ENCODE data around the gene ING4.

ING4 gene

DNA sequence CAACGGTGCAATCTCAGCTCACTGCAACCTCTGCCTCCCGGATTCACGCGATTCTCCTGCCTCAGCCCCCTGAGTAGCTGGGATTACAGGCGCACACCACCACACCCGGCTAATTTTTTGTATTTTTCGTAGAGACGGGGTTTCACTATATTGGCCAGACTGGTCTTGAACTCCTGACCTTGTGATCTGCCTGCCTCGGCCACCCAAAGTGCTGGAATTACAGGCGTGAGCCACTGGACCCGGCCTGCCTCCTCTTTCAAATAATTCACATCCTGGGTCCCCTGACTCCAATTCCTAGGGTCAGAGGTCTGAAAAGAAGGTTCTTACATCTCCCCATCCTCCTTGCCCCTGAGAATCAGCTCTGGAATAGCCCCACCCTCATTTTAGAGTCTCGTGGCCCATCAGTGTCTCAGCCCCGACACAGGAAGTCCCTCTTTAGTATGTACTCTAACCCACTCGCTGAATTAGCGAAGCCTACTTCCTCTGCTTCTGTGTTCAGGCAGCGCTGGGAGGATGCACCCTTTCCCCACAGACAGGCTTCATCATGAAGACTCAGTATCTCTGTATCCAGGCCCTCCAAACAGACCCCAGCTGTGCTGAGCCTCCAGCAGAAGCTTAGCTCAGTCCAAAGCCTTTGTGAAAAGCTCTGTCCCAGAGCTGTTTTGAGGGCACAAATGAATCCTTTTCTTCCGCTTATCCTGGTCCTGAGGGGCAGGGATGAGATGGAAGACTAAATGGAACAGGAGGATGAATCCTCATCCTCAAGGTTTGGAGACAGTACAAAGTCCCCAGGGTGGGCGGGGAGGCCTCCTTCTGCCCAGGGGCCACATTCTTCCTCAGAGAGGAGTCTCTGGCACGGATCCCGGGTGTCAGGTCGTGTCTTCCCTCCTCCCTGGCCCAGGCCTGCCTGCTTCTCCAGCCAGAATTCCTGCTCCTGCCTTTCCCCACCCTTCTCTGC lies 30.6 kb downstream of the ING4 start:
- no peak for DNase-seq

DNA sequence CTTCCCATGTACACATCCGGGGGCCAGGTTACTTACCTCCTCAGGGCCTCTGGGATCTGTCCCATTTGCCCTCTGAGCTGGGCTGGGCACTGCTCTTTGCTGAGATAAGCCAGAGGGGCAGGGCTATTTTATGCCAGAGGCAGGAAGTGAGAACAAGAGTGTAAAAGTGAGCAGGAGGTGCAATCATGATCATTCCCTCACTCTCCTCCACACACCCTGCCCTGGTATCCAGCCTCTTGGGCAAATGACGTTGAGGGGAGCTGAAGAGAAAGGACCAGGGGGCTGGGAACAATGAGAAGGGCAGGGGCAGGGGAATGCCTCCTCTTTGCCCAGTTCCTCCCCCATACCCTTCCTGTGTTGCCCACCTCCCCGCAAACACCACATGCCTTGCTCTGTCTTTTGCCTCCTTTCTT lies 31.4 kb downstream of the ING4 start:
- no peak for DNase-seq

DNA sequence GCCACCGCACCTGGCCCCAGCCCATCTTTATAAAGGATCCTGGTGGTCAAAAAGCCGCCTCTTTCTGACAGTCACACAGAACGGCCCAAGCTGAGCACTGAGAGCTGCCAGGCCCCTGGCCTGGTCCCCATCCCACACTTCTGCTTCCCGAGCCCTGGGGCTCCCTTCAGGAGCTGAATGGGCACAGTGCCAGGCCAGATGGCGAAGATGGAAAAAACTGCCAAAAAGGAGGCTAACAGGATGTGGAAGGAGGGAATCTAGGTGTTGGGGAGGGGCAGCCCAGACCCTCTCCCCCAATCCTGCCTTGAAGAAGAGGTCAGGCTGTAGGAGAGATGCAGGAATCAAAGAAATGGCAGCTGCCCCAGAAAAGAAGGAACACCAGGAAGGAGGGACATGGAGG lies 32.2 kb downstream of the ING4 start:
- DNase-seq: no peak

DNA sequence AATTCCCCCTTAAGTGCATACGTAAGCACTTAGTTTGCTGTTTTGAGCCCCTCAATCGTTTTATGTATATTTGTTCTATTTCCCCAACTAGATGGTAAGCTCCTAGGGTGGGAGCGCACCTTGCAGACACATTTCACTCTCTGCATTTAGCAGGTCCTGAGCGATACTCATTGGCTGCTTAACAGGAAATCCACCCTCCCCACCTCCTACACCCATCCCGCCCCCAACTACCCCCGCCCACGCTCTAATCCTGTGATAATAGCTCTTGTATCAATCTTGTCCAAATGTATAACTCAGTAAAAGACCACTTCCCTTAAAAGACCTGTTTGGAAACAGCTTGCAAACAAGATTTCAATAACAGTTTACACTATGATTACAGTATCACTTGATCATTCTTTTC lies 35.3 kb downstream of the ING4 start:
- DNase-seq: no peak

DNA sequence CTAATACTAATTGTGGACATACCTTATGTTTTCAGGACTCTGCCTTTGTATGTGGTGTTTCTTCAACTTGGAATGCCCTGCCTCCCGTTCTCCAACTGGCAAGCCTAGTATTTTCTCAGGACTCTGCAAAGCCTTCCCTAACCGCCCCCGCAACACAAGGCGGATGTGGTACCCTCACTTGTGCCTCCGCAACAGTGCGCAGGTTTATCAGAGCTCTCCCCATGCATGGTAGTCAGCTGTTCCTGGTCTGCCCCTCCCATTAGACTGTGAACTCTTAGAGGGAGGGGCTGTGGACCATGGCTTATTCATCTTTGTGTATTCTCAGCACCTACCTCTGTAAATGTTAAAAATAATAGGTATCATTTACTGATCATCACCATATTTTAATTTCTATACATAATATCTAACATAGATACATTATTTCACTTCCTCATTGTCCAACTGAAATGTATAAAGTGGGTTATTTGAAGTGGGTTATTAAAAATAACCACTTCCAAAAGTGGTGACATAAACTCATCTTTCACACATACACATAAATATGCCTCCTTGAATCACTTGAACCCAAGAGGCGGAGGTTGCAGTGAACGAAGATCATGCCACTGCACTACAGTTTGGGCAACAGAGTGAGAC lies 36.1 kb downstream of the ING4 start:
- DNase-seq: no peak

- DNase-seq: no peak
These were observed 42.0 kb downstream of the ING4 start for GRCh38 chr12:6620885-6621274.

- no peak for DNase-seq
These were observed 42.6 kb downstream of the ING4 start for GRCh38 chr12:6620137-6620884.

- no peak for DNase-seq
These were observed 44.3 kb downstream of the ING4 start for GRCh38 chr12:6618483-6619225.

DNA sequence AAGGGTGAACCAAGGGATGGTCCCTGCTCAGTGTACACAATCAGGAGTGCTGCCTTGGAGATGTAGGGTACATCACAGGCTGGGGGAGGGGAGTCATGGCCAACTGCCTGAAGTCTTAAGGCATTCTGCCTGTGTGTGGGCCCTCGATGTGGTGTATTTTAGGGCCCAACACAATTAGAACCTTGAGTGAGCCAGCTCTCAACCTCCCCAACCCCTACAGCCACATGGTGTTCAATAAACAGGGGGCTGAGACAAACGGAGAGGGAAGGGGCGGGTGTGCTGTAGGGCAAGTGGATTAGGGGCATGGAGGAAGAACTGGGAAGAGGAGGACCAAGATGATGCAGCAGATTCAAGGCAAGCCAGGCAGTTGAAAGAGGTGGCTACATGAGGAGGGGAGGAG lies 47.1 kb downstream of the ING4 start:
- no peak for DNase-seq

- no peak for DNase-seq
These were observed 48.3 kb downstream of the ING4 start for GRCh38 chr12:6614513-6615172.

- DNase-seq: peak; percentile 54
These were observed 49.0 kb downstream of the ING4 start for GRCh38 chr12:6613776-6614512.

DNA sequence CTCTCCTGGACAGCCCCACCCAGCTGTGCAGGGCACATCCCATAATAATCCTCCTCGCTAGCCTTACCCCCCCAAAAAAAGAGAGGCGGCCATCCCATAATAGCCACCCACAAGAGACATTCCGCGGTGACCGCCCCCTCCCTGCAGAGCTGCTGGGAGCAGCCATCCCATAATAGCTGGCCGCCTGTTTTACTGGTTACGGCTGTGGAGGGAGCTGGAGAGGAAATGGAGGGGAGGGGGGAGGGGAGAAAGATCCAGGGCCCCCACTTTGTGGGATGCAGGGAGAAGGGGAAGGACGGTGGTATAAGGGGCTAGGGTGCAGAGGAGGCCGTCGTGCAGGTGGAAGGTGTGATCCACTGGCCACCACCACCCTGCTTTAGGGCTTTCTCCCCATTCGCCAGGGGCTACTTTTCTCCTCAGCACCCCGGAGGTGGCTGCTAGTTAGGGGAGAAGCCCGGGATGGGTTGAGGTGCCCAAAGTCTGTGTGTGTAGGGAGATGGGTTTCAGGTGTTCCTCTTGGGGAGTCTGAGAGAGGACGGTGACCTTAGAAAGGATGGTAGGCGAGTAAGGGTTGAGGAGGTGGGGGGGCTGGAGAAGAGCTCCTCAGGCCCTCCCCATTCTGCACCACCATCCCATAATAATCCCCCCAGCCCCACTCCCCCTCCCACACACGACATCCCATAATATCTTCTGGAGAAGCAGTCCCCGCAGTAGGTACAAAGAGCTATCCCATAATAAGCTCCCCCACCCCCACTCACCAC lies 49.7 kb downstream of the ING4 start:
- peak; percentile 54 for DNase-seq

GRCh38 chr12:6612652-6613014 lies 50.3 kb downstream of the ING4 start:
- DNase-seq: no peak

GRCh38 chr12:6612247-6612646 lies 50.7 kb downstream of the ING4 start:
- no peak for DNase-seq

DNA sequence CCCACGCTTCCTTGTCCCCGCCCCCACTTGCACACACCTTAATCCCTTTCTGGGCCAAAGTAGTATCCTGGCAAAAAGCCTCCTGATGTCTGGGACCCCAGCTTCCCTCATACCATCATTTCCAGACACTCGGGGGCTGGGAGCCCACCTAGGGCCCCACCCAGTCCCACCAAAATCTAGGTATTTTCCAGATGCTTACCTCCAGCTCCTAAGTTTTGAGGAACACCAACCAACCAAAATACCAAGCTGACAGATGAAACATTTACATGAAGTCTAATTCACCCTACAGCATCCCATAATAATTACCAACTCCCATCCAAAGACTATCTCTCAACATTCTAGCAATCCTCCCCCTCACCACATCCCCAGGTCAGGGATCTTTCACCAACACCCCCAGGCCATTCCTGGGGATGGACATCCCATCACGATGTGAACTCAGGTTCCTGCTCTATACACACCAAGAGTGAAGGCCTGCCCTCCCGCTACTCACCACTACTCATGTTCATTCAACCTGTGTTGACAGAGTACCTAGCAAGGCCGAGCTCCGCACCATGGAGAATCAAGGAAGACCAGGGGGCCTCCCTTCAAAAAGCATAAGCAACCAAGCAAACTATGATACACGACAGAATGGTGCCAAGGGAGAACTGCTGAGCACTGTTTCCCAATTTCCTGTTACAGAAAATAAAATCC lies 54.2 kb downstream of the ING4 start:
- DNase-seq: no peak

- peak; percentile 48 for DNase-seq
These were observed 54.9 kb downstream of the ING4 start for GRCh38 chr12:6607751-6608591.

- DNase-seq: no peak
These were observed 56.4 kb downstream of the ING4 start for GRCh38 chr12:6606331-6607131.

All from NCI-H1048 (cell line).